Esophagus squamous epithelium (tissue), 5 donors: ENCODE measurements around the gene C8B. TPM values are rescaled to one million over a fixed set of nuclear protein-coding genes. Genes with fewer than 3 reads are reported as not detected.

Experiments used
- DNase-seq: peaks from one replicate; lab custom pipeline; 2025; lab: John Stamatoyannopoulos, UW
- H3K27ac ChIP-seq, 4 donors: fragments of 200-600 bp; sonication (generic); one replicate each; pipeline ENCODE4 v1.5.1; 2016 to 2019; ENCODE audit warnings: mild to moderate bottlenecking in 1 of 4
- H3K27me3 ChIP-seq, 4 donors: fragments of 200-600 bp; sonication (generic); 1 replicate in 3 of 4; 2 replicates in 1 of 4; pipeline versions ENCODE4 v1.5.1 to v1.6.0; 2017 to 2021; ENCODE audit warnings: antibody characterized with exemption in 1 of 4
- H3K36me3 ChIP-seq, 3 donors: fragments of 200-600 bp; sonication (generic); one replicate each; pipeline ENCODE4 v1.5.1; 2016 to 2019
- H3K4me1 ChIP-seq, 3 donors: fragments of 200-600 bp; sonication (generic); one replicate each; pipeline ENCODE4 v1.5.1; 2017 to 2019
- H3K4me3 ChIP-seq, 4 donors: fragments of 200-600 bp; sonication (generic); 1 replicate in 3 of 4; 2 replicates in 1 of 4; pipeline ENCODE4 v1.5.1; 2016 to 2019; ENCODE audit warnings: mild to moderate bottlenecking in 2 of 4, moderate library complexity in 1 of 4
- H3K9me3 ChIP-seq, 3 donors: fragments of 200-600 bp; sonication (generic); one replicate each; pipeline ENCODE4 v1.5.1; 2016 to 2019
- POLR2A ChIP-seq, 4 donors: fragments of 450-650 bp; IDR thresholded peaks; one replicate each; pipeline ENCODE4 v1.6.1; 2017; ENCODE audit warnings: antibody characterized with exemption in 4 of 4, mild to moderate bottlenecking in 4 of 4, moderate library complexity in 3 of 4
- WGBS, 2 donors: methylation state at CpG; one replicate each; pipeline ENCODE4 v1.1.5; 2018; 5-methylcytosine and 5-hydroxymethylcytosine counted together
- intact Hi-C: fragments of 100-400 bp; cut with DNase I; formaldehyde crosslinking; loops from one replicate; pipeline ENCODE4 v1.15.0; 2022
- total RNA-seq, 4 donors: library from RNA; depleted of rRNA; stranded (reverse); fragments of >200 nt; gene quantifications; one replicate each; pipeline ENCODE4 v1.1.0, GENCODE V29; 2016
- TF ChIP-seq, protein P1 (sequence below), 6 experiments: fragments of 450-650 bp in 4 of 6; fragments of 200-600 bp in 2 of 6; sonication (generic) in 2 of 6; IDR thresholded peaks; one replicate each; pipeline ENCODE4 v1.5.1; 2016 to 2019; ENCODE audit warnings: antibody characterized with exemption in 6 of 6, mild to moderate bottlenecking in 4 of 6, moderate library complexity in 4 of 6
- donor health status: DM: yes; HTN: yes; CAD: no.

Gene C8B
- total RNA-seq, 4 donors from 2014 or later, result 0.30 TPM; not detected in 3

GRCh38 chr1:56983484-56983883, 17.7 kb upstream of the C8B start:
- TF ChIP-seq, protein P1, sequence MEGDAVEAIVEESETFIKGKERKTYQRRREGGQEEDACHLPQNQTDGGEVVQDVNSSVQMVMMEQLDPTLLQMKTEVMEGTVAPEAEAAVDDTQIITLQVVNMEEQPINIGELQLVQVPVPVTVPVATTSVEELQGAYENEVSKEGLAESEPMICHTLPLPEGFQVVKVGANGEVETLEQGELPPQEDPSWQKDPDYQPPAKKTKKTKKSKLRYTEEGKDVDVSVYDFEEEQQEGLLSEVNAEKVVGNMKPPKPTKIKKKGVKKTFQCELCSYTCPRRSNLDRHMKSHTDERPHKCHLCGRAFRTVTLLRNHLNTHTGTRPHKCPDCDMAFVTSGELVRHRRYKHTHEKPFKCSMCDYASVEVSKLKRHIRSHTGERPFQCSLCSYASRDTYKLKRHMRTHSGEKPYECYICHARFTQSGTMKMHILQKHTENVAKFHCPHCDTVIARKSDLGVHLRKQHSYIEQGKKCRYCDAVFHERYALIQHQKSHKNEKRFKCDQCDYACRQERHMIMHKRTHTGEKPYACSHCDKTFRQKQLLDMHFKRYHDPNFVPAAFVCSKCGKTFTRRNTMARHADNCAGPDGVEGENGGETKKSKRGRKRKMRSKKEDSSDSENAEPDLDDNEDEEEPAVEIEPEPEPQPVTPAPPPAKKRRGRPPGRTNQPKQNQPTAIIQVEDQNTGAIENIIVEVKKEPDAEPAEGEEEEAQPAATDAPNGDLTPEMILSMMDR (IDR thresholded peaks at IDR 0.05), result no peak
- TF ChIP-seq POLR2A (IDR thresholded peaks at IDR 0.05), result no peak
- intact Hi-C loops, result no loop called here
- H3K36me3 ChIP-seq, result no peaks in the 10 kb centered on the region
- H3K27ac ChIP-seq, result no peak overlapping the region
- no peak for DNase-seq
- WGBS, 2 donors, result 68 to 83% methylated on average over 6 of the region's 6 CpGs
- no peaks in the 10 kb centered on the region for H3K9me3 ChIP-seq
- peaks cover 0 to 17% (median 0%) of the 10 kb centered on the region in 4 donors for H3K27me3 ChIP-seq
- no peaks in the 10 kb centered on the region for H3K4me1 ChIP-seq
- no peak overlapping the region for H3K4me3 ChIP-seq

DNA sequence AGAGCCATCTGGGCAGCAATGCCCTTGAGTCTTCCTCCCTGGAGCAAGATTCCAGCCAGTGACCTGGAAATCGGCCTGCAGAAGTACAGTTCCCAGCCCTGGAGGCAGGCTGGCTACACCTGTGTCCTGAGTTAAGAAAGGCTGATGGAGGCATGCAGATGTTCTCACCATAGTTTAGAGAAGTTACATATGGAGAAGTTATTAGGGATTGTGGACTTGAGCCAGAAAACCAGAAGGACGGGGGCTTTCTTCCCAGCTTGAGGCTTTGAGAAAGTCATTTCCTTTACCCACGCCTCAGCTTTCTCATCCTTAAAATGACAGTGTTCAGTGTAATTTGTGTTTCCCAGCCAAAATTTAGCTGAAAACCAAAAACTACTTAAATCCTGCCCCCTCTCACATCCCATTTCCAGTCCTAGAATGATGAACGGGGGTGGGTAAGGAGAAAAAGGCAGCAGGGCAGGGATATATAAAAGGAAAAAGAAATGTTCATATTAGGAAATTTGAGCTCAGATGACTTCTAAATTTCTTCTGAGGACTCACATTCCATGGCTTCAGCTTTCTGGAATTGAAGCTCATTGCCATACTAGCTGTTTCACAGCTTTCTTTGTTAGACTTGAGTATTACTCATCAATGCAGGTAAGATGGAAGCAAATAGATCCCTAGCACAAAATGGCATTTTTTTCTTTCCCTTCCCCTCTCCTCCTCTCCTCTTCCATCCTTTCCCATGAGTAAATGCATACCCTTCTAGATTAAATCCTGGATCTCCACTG, 14.4 kb upstream of the C8B start:
- Histone ChIP-seq H3K36me3 (no peaks in the 10 kb centered on the region), H3K9me3 (no peaks in the 10 kb centered on the region), H3K27me3 (peaks cover 0 to 25% (median 0%) of the 10 kb centered on the region in 4 donors), H3K4me3 (no peak overlapping the region), H3K4me1 (no peaks in the 10 kb centered on the region), H3K27ac (no peak overlapping the region)
- no peak for DNase-seq
- TF ChIP-seq, protein P1 (IDR thresholded peaks at IDR 0.05), result no peak
- no peak for TF ChIP-seq POLR2A (IDR thresholded peaks at IDR 0.05)
- WGBS, 2 donors, result 28 to 44% methylated on average over 3 to 4 of the region's 4 CpGs
- intact Hi-C loops, result no loop called here

- intact Hi-C loops, result no loop called here
- H3K36me3 ChIP-seq, result no peaks in the 10 kb centered on the region
- no peaks in the 10 kb centered on the region for H3K9me3 ChIP-seq
- no peak for DNase-seq
- WGBS, 2 donors, result 68 to 69% methylated on average over 5 of the region's 5 CpGs
- TF ChIP-seq POLR2A (IDR thresholded peaks at IDR 0.05), result no peak
- TF ChIP-seq, protein P1 (IDR thresholded peaks at IDR 0.05), result no peak
- peaks cover 0 to 25% (median 0%) of the 10 kb centered on the region in 4 donors for H3K27me3 ChIP-seq
- no peak overlapping the region for H3K27ac ChIP-seq
- no peaks in the 10 kb centered on the region for H3K4me1 ChIP-seq
- no peak overlapping the region for H3K4me3 ChIP-seq
Measured at GRCh38 chr1:56978819-56979218, 13.0 kb upstream of the C8B start.

DNA sequence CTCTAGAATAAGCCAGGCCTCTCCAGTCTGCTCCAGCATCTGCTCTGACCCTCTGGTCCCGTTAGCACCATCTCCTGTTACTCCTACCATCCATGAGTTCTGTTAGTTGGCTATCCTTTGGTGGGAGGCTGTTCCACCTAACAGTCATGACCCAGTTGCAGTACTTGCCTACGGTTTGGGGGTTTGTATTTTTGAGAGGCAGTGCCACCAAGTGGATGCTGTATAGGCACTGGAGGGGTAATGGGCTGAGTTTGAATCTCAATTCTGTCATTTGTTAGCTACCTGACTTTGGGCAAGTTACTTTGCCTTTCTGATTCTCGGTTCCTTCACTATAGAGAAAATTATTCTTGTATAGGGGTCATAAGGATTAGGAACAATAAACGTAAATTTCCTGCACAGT, 12.1 kb upstream of the C8B start:
- no peak for DNase-seq
- H3K4me1 ChIP-seq, result no peaks in the 10 kb centered on the region
- intact Hi-C loops, result no loop called here
- TF ChIP-seq, protein P1 (IDR thresholded peaks at IDR 0.05), result no peak
- no peak for TF ChIP-seq POLR2A (IDR thresholded peaks at IDR 0.05)
- H3K27ac ChIP-seq, result no peak overlapping the region
- peaks cover 0 to 25% (median 0%) of the 10 kb centered on the region in 4 donors for H3K27me3 ChIP-seq
- WGBS, 2 donors, result 37 to 52% methylated on average over 2 to 4 of the region's 4 CpGs
- no peaks in the 10 kb centered on the region for H3K36me3 ChIP-seq
- no peak overlapping the region for H3K4me3 ChIP-seq
- H3K9me3 ChIP-seq, result no peaks in the 10 kb centered on the region

DNA sequence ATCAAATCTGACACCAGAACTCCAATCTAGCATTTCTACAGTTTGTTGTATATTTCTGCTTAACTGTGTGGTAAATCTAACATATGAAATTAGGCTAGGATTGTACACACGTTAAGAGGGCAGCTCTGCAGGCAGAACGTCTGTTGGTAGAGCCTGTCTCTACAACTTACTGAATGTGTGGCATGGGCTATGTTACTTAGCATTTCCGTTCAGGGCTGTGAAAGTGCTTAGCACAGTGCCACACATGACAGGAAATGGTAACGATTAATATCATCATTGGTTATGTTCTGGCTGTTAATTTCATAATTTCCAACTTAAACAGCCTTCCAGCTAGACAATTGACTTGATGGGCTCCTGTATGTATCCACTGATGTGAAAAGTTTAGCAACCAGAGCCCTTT, 9.6 kb upstream of the C8B start:
- Histone ChIP-seq H3K4me3 (no peak overlapping the region), H3K27me3 (peaks cover 0 to 15% (median 0%) of the 10 kb centered on the region in 4 donors), H3K36me3 (no peaks in the 10 kb centered on the region), H3K4me1 (no peaks in the 10 kb centered on the region), H3K27ac (no peak overlapping the region), H3K9me3 (no peaks in the 10 kb centered on the region)
- DNase-seq, result no peak
- WGBS, 2 donors, result 66 to 85% methylated on average over 4 of the region's 4 CpGs
- no peak for TF ChIP-seq POLR2A (IDR thresholded peaks at IDR 0.05)
- TF ChIP-seq, protein P1 (IDR thresholded peaks at IDR 0.05), result no peak
- intact Hi-C loops, result no loop called here
